Chondrocyte (in vitro differentiated cells): Measurements from ENCODE around the gene RAD54L2. TPM values are rescaled to one million over a fixed set of nuclear protein-coding genes. Genes with fewer than 3 reads are reported as not detected.

ENCODE experiments used
- DNase-seq: peaks from one replicate; pipeline ENCODE4 v3.0.0; 2021; ENCODE audit warnings: mixed read lengths, low spot score
- H3K27ac Mint-ChIP-seq: one replicate; pipeline ENCODE4 v1.8.0; 2021; ENCODE audit warnings: mild to moderate bottlenecking, moderate library complexity, mixed read lengths; ENCODE audit not compliant: unreplicated experiment
- H3K27me3 Mint-ChIP-seq: 2 replicates; pipeline ENCODE4 v1.8.0; 2021; ENCODE audit warnings: low read depth, mixed read lengths
- H3K36me3 Mint-ChIP-seq: 2 replicates; pipeline ENCODE4 v1.8.0; 2021; ENCODE audit warnings: low read depth, mixed read lengths
- H3K4me1 Mint-ChIP-seq: 2 replicates; pipeline ENCODE4 v1.8.0; 2021; ENCODE audit warnings: low read depth, mild to moderate bottlenecking, mixed read lengths
- H3K4me3 Mint-ChIP-seq: one replicate; pipeline ENCODE4 v1.8.0; 2021; ENCODE audit warnings: mild to moderate bottlenecking, moderate library complexity, mixed read lengths; ENCODE audit not compliant: unreplicated experiment
- H3K9me3 Mint-ChIP-seq: 2 replicates; pipeline ENCODE4 v1.8.0; 2021; ENCODE audit warnings: low read depth, mixed read lengths
- CTCF ChIP-seq: fragments of 200-600 bp; sonication (generic); IDR thresholded peaks from 2 replicates; pipeline ENCODE4 v1.5.0; 2021; ENCODE audit warnings: antibody characterized with exemption, mild to moderate bottlenecking, moderate library complexity
- total RNA-seq: library from RNA; stranded (reverse); gene quantifications from 3 replicates; pipeline ENCODE4 v1.2.1, GENCODE V29; 2021

The RAD54L2 gene
- total RNA-seq, 1 donor from 2014 or later: 20.4 TPM

GRCh38 chr3:51502562-51502910 is 36.0 kb upstream of the RAD54L2 start:
- TF ChIP-seq CTCF: no peak
- Mint-ChIP-seq H3K4me1 (peaks cover 10% of the 10 kb centered on the region), H3K4me3 (no peak overlapping the region), H3K36me3 (no peaks in the 10 kb centered on the region), H3K27ac (no peak overlapping the region), H3K27me3 (no peaks in the 10 kb centered on the region), H3K9me3 (no peaks in the 10 kb centered on the region)
- DNase-seq: peak; percentile 21

DNA sequence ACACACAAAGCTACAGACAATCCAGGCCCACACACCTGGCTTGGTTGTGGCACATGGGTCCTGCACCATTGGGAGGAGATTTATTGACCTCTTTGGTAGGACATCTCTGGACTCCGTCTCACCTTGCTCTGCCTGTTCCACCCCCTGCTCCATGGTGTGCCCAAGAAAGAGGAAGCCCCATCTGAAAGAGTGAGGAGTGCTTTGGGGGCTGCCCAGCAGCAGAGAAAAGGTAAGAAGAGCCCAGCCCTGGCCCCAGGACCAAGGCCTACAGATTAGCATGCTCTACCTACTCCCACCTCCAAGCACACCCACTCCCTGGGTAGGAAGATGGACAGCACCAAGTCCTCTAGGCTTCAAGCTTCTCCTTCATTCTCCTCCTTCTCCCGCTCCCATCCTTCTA is 35.5 kb upstream of the RAD54L2 start:
- H3K27ac Mint-ChIP-seq: no peak overlapping the region
- peaks cover 10% of the 10 kb centered on the region for H3K4me1 Mint-ChIP-seq
- no peak for TF ChIP-seq CTCF
- H3K4me3 Mint-ChIP-seq: no peak overlapping the region
- DNase-seq: peak; percentile 41
- no peaks in the 10 kb centered on the region for H3K9me3 Mint-ChIP-seq
- no peaks in the 10 kb centered on the region for H3K27me3 Mint-ChIP-seq
- H3K36me3 Mint-ChIP-seq: no peaks in the 10 kb centered on the region

- no peaks in the 10 kb centered on the region for H3K4me1 Mint-ChIP-seq
- no peaks in the 10 kb centered on the region for H3K9me3 Mint-ChIP-seq
- DNase-seq: no peak
- H3K36me3 Mint-ChIP-seq: no peaks in the 10 kb centered on the region
- TF ChIP-seq CTCF: no peak
- no peak overlapping the region for H3K27ac Mint-ChIP-seq
- H3K27me3 Mint-ChIP-seq: no peaks in the 10 kb centered on the region
- no peak overlapping the region for H3K4me3 Mint-ChIP-seq
Observed at GRCh38 chr3:51508255-51508654, 30.3 kb upstream of the RAD54L2 start.

DNA sequence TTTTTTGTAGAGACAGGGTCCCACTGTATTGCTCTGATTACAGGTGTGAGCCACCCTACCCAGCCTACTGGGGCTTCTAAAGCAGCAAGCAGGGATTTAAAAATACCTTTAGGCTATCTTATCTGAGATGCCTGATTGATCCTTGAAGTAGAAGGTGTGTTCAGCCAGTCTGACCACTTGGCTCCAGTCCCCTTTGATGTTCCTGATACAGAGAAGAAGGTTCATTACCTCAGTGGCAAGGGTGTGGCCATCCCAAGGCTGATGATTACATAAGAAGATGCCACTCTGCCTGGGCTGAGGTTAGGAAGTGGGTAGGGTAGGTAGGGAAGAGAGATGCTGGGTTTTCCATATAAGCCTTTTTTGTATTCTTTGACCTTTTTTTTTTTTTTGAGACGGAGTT is 27.5 kb upstream of the RAD54L2 start:
- H3K4me3 Mint-ChIP-seq: no peak overlapping the region
- no peak overlapping the region for H3K27ac Mint-ChIP-seq
- TF ChIP-seq CTCF: no peak
- no peak for DNase-seq
- H3K4me1 Mint-ChIP-seq: no peaks in the 10 kb centered on the region
- H3K9me3 Mint-ChIP-seq: no peaks in the 10 kb centered on the region
- no peaks in the 10 kb centered on the region for H3K36me3 Mint-ChIP-seq
- no peaks in the 10 kb centered on the region for H3K27me3 Mint-ChIP-seq

GRCh38 chr3:51514210-51514609 is 24.3 kb upstream of the RAD54L2 start:
- Mint-ChIP-seq H3K27me3 (no peaks in the 10 kb centered on the region), H3K4me3 (no peak overlapping the region), H3K4me1 (no peaks in the 10 kb centered on the region), H3K36me3 (no peaks in the 10 kb centered on the region), H3K9me3 (no peaks in the 10 kb centered on the region), H3K27ac (no peak overlapping the region)
- DNase-seq: no peak
- no peak for TF ChIP-seq CTCF
